ENCODE measurements around the gene PNLIP. TPM values are rescaled to one million over a fixed set of nuclear protein-coding genes. Genes with fewer than 3 reads are reported as not detected.

PNLIP gene
- total RNA-seq, 4 donors from 2014 or later: not detected

- H3K27me3 ChIP-seq: peaks cover 11% of the 10 kb centered on the region
- no peaks in the 10 kb centered on the region for H3K9me3 ChIP-seq
- H3K4me1 ChIP-seq: no peaks in the 10 kb centered on the region
- no peaks in the 10 kb centered on the region for H3K36me3 ChIP-seq
- no peak for DNase-seq (ENCODE audit: low spot score in 2 of 2)
- 77% methylated on average over 8 of the region's 8 CpGs for WGBS
- H3K4me3 ChIP-seq: no peak overlapping the region
- TF ChIP-seq EP300 (IDR thresholded peaks at IDR 0.05) (no peak), POLR2A (IDR thresholded peaks at IDR 0.05) (no peak), CTCF (IDR thresholded peaks at IDR 0.05) (no peak), POLR2AphosphoS5 (IDR thresholded peaks at IDR 0.05) (no peak)
- H3K27ac ChIP-seq: no peak overlapping the region
These were observed 22.8 kb upstream of the PNLIP start for GRCh38 chr10:116522803-116523381.

- no peak for TF ChIP-seq CTCF (IDR thresholded peaks at IDR 0.05)
- TF ChIP-seq POLR2AphosphoS5 (IDR thresholded peaks at IDR 0.05): no peak
- no peak for TF ChIP-seq POLR2A (IDR thresholded peaks at IDR 0.05)
- TF ChIP-seq EP300 (IDR thresholded peaks at IDR 0.05): no peak
- DNase-seq (ENCODE audit: low spot score in 2 of 2): no peak
- 78% methylated on average over 3 of the region's 3 CpGs for WGBS
- H3K9me3 ChIP-seq: no peaks in the 10 kb centered on the region
- H3K4me1 ChIP-seq: no peaks in the 10 kb centered on the region
- H3K27ac ChIP-seq: no peak overlapping the region
- H3K4me3 ChIP-seq: no peak overlapping the region
- H3K27me3 ChIP-seq: peaks cover 11% of the 10 kb centered on the region
- no peaks in the 10 kb centered on the region for H3K36me3 ChIP-seq
These were observed 21.0 kb upstream of the PNLIP start for GRCh38 chr10:116524736-116525135.

- WGBS: 52% methylated on average over 3 of the region's 3 CpGs
These were observed 19.5 kb upstream of the PNLIP start for GRCh38 chr10:116526219-116526618.

GRCh38 chr10:116536810-116537209 is 8.9 kb upstream of the PNLIP start:
- Histone ChIP-seq H3K27me3 (no peaks in the 10 kb centered on the region), H3K4me1 (no peaks in the 10 kb centered on the region), H3K27ac (no peak overlapping the region), H3K9me3 (no peaks in the 10 kb centered on the region), H3K4me3 (no peak overlapping the region), H3K36me3 (no peaks in the 10 kb centered on the region)
- TF ChIP-seq POLR2A (IDR thresholded peaks at IDR 0.05) (no peak), POLR2AphosphoS5 (IDR thresholded peaks at IDR 0.05) (no peak), CTCF (IDR thresholded peaks at IDR 0.05) (no peak), EP300 (IDR thresholded peaks at IDR 0.05) (no peak)
- no peak for DNase-seq (ENCODE audit: low spot score in 2 of 2)
- 88% methylated on average over 2 of the region's 2 CpGs for WGBS

More at GRCh38 chr10:116526219-116526618, 19.5 kb upstream of the PNLIP start:
- H3K4me3 ChIP-seq: no peak overlapping the region
- H3K27ac ChIP-seq: no peak overlapping the region
- no peak for DNase-seq (ENCODE audit: low spot score in 2 of 2)
- no peak for TF ChIP-seq POLR2A (IDR thresholded peaks at IDR 0.05)
- TF ChIP-seq EP300 (IDR thresholded peaks at IDR 0.05): no peak
- TF ChIP-seq POLR2AphosphoS5 (IDR thresholded peaks at IDR 0.05): no peak
- no peak for TF ChIP-seq CTCF (IDR thresholded peaks at IDR 0.05)
- no peaks in the 10 kb centered on the region for H3K4me1 ChIP-seq
- peaks cover 11% of the 10 kb centered on the region for H3K27me3 ChIP-seq
- H3K9me3 ChIP-seq: peaks cover 5% of the 10 kb centered on the region
- H3K36me3 ChIP-seq: no peaks in the 10 kb centered on the region

GRCh38 chr10:116538456-116538855 is 7.3 kb upstream of the PNLIP start:
- Histone ChIP-seq H3K4me1 (no peaks in the 10 kb centered on the region), H3K4me3 (no peak overlapping the region), H3K36me3 (no peaks in the 10 kb centered on the region), H3K27ac (no peak overlapping the region), H3K27me3 (no peaks in the 10 kb centered on the region), H3K9me3 (no peaks in the 10 kb centered on the region)
- no peak for DNase-seq (ENCODE audit: low spot score in 2 of 2)
- TF ChIP-seq EP300 (IDR thresholded peaks at IDR 0.05) (no peak), POLR2AphosphoS5 (IDR thresholded peaks at IDR 0.05) (no peak), CTCF (IDR thresholded peaks at IDR 0.05) (no peak), POLR2A (IDR thresholded peaks at IDR 0.05) (no peak)
